GM23338 (cell line): Measurements from ENCODE around the gene SLCO3A1. TPM values are rescaled to one million over a fixed set of nuclear protein-coding genes. Genes with fewer than 3 reads are reported as not detected.

ENCODE experiments used
- ATAC-seq: fragments of 200-7000 bp; cut with Tn5 transposase; 3 replicates; pipeline ENCODE4 v1.9.1; 2020
- DNase-seq: peaks from one replicate; pipeline ENCODE4 v3.0.0-alpha.2; 2015; ENCODE audit warnings: low spot score
- H2AFZ ChIP-seq: fragments of 200-600 bp; sonication (generic); 2 replicates; pipeline ENCODE4 v1.8.0; 2016; ENCODE audit warnings: antibody characterized with exemption, mild to moderate bottlenecking, moderate library complexity
- H3F3A ChIP-seq: fragments of 200-600 bp; sonication (generic); replicated peaks from 2 replicates; pipeline ENCODE4 v1.8.0; 2017; ENCODE audit warnings: antibody characterized with exemption, mixed run types, low read depth
- H3K27ac ChIP-seq: fragments of 200-600 bp; sonication (generic); 2 replicates; pipeline ENCODE4 v1.6.1; 2016; ENCODE audit warnings: low read depth
- H3K27me3 ChIP-seq: fragments of 200-600 bp; sonication (generic); 2 replicates; pipeline ENCODE4 v1.8.0; 2016; ENCODE audit warnings: mild to moderate bottlenecking, mixed run types, moderate library complexity; ENCODE audit not compliant: insufficient read depth
- H3K36me3 ChIP-seq: fragments of 200-600 bp; sonication (generic); 2 replicates; pipeline ENCODE4 v1.8.0; 2016; ENCODE audit warnings: mild to moderate bottlenecking; ENCODE audit not compliant: insufficient read depth
- H3K4me1 ChIP-seq: fragments of 200-600 bp; sonication (generic); 2 replicates; pipeline ENCODE4 v1.8.0; 2016; ENCODE audit warnings: mild to moderate bottlenecking, moderate library complexity; ENCODE audit not compliant: insufficient read depth
- H3K4me2 ChIP-seq: fragments of 200-600 bp; sonication (generic); 2 replicates; pipeline ENCODE4 v1.7.1; 2017; ENCODE audit warnings: mixed run types
- H3K4me3 ChIP-seq: fragments of 200-600 bp; sonication (generic); 2 replicates; pipeline ENCODE4 v1.6.1; 2016; ENCODE audit warnings: mixed run types
- H3K79me2 ChIP-seq: fragments of 200-600 bp; sonication (generic); replicated peaks from 2 replicates; pipeline ENCODE4 v1.8.0; 2017; ENCODE audit warnings: mild to moderate bottlenecking; ENCODE audit not compliant: insufficient read depth
- H3K9me2 ChIP-seq: fragments of 200-600 bp; sonication (generic); 2 replicates; pipeline ENCODE4 v1.8.0; 2017; ENCODE audit not compliant: insufficient read depth
- H4K20me1 ChIP-seq: fragments of 200-600 bp; sonication (generic); replicated peaks from 2 replicates; pipeline ENCODE4 v1.8.0; 2017; ENCODE audit warnings: mild to moderate bottlenecking; ENCODE audit not compliant: insufficient read depth
- H3K27ac Mint-ChIP-seq: 2 replicates; pipeline ENCODE4 v1.8.0; 2020; ENCODE audit warnings: inconsistent platforms, mild to moderate bottlenecking, moderate library complexity, mixed read lengths
- H3K27me3 Mint-ChIP-seq: 3 replicates; pipeline ENCODE4 v1.8.0; 2022; ENCODE audit warnings: low read depth, mild to moderate bottlenecking, moderate library complexity, mixed read lengths, inconsistent platforms; ENCODE audit not compliant: insufficient read depth, poor library complexity
- H3K36me3 Mint-ChIP-seq: 3 replicates; pipeline ENCODE4 v1.8.0; 2021; ENCODE audit warnings: low read depth, mild to moderate bottlenecking, inconsistent platforms, moderate library complexity, mixed read lengths
- H3K4me1 Mint-ChIP-seq: 3 replicates; pipeline ENCODE4 v1.8.0; 2020; ENCODE audit warnings: mild to moderate bottlenecking, inconsistent platforms, mixed read lengths
- H3K4me3 Mint-ChIP-seq: 3 replicates; pipeline ENCODE4 v1.8.0; 2021; ENCODE audit warnings: moderate library complexity, mild to moderate bottlenecking, inconsistent platforms, mixed read lengths
- H3K9me3 Mint-ChIP-seq: 3 replicates; pipeline ENCODE4 v1.8.0; 2020; ENCODE audit warnings: moderate library complexity, mild to moderate bottlenecking, inconsistent platforms, mixed read lengths
- EZH2 ChIP-seq: fragments of 200-600 bp; sonication (generic); IDR thresholded peaks from one replicate; pipeline ENCODE4 v1.8.0; 2017; ENCODE audit warnings: antibody characterized with exemption, mild to moderate bottlenecking, low read depth; ENCODE audit not compliant: unreplicated experiment
- EZH2phosphoT487 ChIP-seq: fragments of 200-600 bp; sonication (generic); IDR thresholded peaks from one replicate; pipeline ENCODE4 v1.8.1; 2018; ENCODE audit warnings: antibody characterized with exemption; ENCODE audit not compliant: unreplicated experiment
- JUNB ChIP-seq: IDR thresholded peaks from one replicate; pipeline ENCODE4 v1.6.1; 2016; ENCODE audit warnings: antibody characterized with exemption; ENCODE audit not compliant: unreplicated experiment
- NANOG ChIP-seq: IDR thresholded peaks from 2 replicates; pipeline ENCODE4 v1.6.1; 2016; ENCODE audit warnings: antibody characterized with exemption, borderline replicate concordance
- POLR2AphosphoS5 ChIP-seq: IDR thresholded peaks from 2 replicates; pipeline ENCODE4 v1.6.1; 2016; ENCODE audit warnings: antibody characterized with exemption, low read depth
- STAT1 ChIP-seq: IDR thresholded peaks from one replicate; pipeline ENCODE4 v1.6.1; 2016; ENCODE audit warnings: antibody characterized with exemption; ENCODE audit not compliant: unreplicated experiment
- ZNF114 ChIP-seq: fragments of 250-450 bp; sonication (Bioruptor Pico); IDR thresholded peaks from 2 replicates; pipeline ENCODE4 v1.5.0; 2020; ENCODE audit warnings: mild to moderate bottlenecking, moderate library complexity
- ZNF331 ChIP-seq: fragments of 250-450 bp; sonication (Bioruptor Pico); IDR thresholded peaks from 2 replicates; pipeline ENCODE4 v1.5.0; 2020; ENCODE audit warnings: low read depth, mild to moderate bottlenecking, moderate library complexity
- polyA plus RNA-seq: library from polyadenylated mRNA; unstranded; fragments of >200 nt; fragmentation: Nextera tagmentation; extraction: Ambion mirVana; gene quantifications from 2 replicates; pipeline ENCODE4 v1.2.1, GENCODE V29; 2016
- total RNA-seq: library from RNA; depleted of rRNA; stranded (reverse); fragments of >200 nt; shearing (Covaris generic); gene quantifications from 2 replicates; pipeline ENCODE4 v1.2.3, GENCODE V29; 2014
- TF ChIP-seq, protein P1 (sequence below): IDR thresholded peaks from 2 replicates; pipeline ENCODE4 v1.6.1; 2016; ENCODE audit warnings: antibody characterized with exemption
- TF ChIP-seq, protein P2 (sequence below), 2 experiments: fragments of 200-600 bp in 1 of 2; sonication (generic) in 1 of 2; conservative IDR thresholded peaks; 2 replicates each; pipeline versions ENCODE4 v1.5.1 to v1.6.1; 2016 to 2017; ENCODE audit warnings: antibody characterized with exemption in 2 of 2, low read depth in 2 of 2, mild to moderate bottlenecking in 2 of 2, moderate library complexity in 1 of 2
- TF ChIP-seq, protein P3 (sequence below): fragments of 250-450 bp; sonication (Bioruptor Pico); IDR thresholded peaks from 2 replicates; pipeline ENCODE4 v1.5.0; 2020; ENCODE audit warnings: mild to moderate bottlenecking, moderate library complexity

Gene SLCO3A1
- total and polyA plus RNA-seq, 2 experiments from 2014 or later: 7.3 to 9.4 TPM

DNA sequence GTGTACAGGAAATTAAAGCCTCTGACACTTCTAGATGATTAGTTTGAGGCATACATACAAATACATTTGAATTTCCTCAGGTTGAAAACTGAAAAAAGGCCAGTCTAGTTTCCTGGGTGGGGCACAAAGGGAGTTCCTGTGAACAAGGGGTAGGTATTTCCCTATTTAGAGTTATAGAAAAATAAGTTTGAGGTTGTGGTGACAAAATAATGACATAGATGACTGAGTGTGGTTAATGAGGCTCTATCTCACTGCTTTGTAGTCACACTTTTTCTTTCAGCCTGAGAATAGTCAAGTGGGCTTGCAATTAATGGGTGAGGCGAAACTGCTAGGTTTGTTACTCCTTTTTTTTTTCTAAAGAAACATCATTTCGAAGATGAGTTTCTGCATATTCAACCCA is 4.3 kb downstream of the SLCO3A1 start:
- ATAC-seq (no peak), DNase-seq (no peak)
- peaks cover 66% of the 10 kb centered on the region for H3K79me2 ChIP-seq
- no peak overlapping the region for H3K4me2 ChIP-seq
- Mint-ChIP-seq H3K27ac (no peak overlapping the region), H3K4me1 (peaks cover 32% of the 10 kb centered on the region), H3K36me3 (no peaks in the 10 kb centered on the region), H3K4me3 (no peak overlapping the region), H3K9me3 (no peaks in the 10 kb centered on the region), H3K27me3 (peaks cover 14% of the 10 kb centered on the region)
- H3F3A ChIP-seq: 0 out of 2 replicates have a peak, but pooled peaks cover 8% of the 10 kb centered on the region
- H3K4me3 ChIP-seq: no peak overlapping the region
- no peaks in the 10 kb centered on the region for H3K36me3 ChIP-seq
- H2AFZ ChIP-seq: no peak overlapping the region
- TF ChIP-seq EZH2: no peak
- no peak for TF ChIP-seq EZH2phosphoT487
- TF ChIP-seq ZNF114 (CRISPR knock-in tag): no peak
- TF ChIP-seq POLR2AphosphoS5: no peak
- TF ChIP-seq NANOG: no peak
- no peak for TF ChIP-seq STAT1
- H3K27ac ChIP-seq: no peak overlapping the region
- H3K4me1 ChIP-seq: peaks cover 26% of the 10 kb centered on the region
- H3K27me3 ChIP-seq: peaks cover 17% of the 10 kb centered on the region
- H3K9me2 ChIP-seq: no peaks in the 10 kb centered on the region
- H4K20me1 ChIP-seq: peaks cover 7% of the 10 kb centered on the region

DNA sequence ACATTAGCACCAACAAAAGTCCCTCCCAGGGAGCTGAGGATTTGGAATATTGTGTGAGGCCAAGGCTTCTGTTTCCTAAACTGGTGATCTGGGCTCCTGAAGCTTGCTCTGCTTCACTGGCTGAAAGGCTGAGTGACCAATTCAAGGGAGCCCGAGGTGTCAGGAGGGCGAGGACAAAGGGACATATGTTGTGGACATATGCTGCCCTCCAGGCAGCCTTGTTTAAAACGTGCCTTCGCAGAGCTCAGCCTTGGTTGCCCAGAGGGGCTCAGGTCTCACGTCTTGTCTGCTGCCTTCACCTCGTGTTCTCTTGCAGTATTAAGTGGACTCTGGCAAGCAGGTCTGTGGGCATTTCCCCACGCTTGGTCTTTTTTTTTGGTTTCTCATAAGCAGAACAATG is 7.0 kb downstream of the SLCO3A1 start:
- Histone ChIP-seq H3K4me1 (peaks cover 18% of the 10 kb centered on the region), H4K20me1 (peaks cover 3% of the 10 kb centered on the region; the same call in 1 of the 2 replicates), H2AFZ (no peak overlapping the region), H3K27ac (no peak overlapping the region), H3K27me3 (peaks cover 3% of the 10 kb centered on the region; the same call in 1 of the 2 replicates), H3F3A (no peaks in the 10 kb centered on the region), H3K4me3 (no peak overlapping the region), H3K4me2 (no peak overlapping the region), H3K9me2 (no peaks in the 10 kb centered on the region), H3K79me2 (peaks cover 83% of the 10 kb centered on the region), H3K36me3 (no peaks in the 10 kb centered on the region)
- no peaks in the 10 kb centered on the region for H3K9me3 Mint-ChIP-seq
- no peak overlapping the region for H3K4me3 Mint-ChIP-seq
- H3K27me3 Mint-ChIP-seq: peaks cover 5% of the 10 kb centered on the region
- no peaks in the 10 kb centered on the region for H3K36me3 Mint-ChIP-seq
- no peak for DNase-seq
- no peak overlapping the region for H3K27ac Mint-ChIP-seq
- TF ChIP-seq, protein P1, sequence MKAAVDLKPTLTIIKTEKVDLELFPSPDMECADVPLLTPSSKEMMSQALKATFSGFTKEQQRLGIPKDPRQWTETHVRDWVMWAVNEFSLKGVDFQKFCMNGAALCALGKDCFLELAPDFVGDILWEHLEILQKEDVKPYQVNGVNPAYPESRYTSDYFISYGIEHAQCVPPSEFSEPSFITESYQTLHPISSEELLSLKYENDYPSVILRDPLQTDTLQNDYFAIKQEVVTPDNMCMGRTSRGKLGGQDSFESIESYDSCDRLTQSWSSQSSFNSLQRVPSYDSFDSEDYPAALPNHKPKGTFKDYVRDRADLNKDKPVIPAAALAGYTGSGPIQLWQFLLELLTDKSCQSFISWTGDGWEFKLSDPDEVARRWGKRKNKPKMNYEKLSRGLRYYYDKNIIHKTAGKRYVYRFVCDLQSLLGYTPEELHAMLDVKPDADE: no peak
- TF ChIP-seq, protein P2, sequence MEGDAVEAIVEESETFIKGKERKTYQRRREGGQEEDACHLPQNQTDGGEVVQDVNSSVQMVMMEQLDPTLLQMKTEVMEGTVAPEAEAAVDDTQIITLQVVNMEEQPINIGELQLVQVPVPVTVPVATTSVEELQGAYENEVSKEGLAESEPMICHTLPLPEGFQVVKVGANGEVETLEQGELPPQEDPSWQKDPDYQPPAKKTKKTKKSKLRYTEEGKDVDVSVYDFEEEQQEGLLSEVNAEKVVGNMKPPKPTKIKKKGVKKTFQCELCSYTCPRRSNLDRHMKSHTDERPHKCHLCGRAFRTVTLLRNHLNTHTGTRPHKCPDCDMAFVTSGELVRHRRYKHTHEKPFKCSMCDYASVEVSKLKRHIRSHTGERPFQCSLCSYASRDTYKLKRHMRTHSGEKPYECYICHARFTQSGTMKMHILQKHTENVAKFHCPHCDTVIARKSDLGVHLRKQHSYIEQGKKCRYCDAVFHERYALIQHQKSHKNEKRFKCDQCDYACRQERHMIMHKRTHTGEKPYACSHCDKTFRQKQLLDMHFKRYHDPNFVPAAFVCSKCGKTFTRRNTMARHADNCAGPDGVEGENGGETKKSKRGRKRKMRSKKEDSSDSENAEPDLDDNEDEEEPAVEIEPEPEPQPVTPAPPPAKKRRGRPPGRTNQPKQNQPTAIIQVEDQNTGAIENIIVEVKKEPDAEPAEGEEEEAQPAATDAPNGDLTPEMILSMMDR (conservative IDR thresholded peaks at IDR 0.05; ENCODE audit: low read depth in 2 of 2): no peak
- no peak for TF ChIP-seq JUNB
- TF ChIP-seq ZNF114 (CRISPR knock-in tag): no peak
- TF ChIP-seq EZH2phosphoT487: no peak
- no peak for TF ChIP-seq POLR2AphosphoS5
- TF ChIP-seq, protein P3, sequence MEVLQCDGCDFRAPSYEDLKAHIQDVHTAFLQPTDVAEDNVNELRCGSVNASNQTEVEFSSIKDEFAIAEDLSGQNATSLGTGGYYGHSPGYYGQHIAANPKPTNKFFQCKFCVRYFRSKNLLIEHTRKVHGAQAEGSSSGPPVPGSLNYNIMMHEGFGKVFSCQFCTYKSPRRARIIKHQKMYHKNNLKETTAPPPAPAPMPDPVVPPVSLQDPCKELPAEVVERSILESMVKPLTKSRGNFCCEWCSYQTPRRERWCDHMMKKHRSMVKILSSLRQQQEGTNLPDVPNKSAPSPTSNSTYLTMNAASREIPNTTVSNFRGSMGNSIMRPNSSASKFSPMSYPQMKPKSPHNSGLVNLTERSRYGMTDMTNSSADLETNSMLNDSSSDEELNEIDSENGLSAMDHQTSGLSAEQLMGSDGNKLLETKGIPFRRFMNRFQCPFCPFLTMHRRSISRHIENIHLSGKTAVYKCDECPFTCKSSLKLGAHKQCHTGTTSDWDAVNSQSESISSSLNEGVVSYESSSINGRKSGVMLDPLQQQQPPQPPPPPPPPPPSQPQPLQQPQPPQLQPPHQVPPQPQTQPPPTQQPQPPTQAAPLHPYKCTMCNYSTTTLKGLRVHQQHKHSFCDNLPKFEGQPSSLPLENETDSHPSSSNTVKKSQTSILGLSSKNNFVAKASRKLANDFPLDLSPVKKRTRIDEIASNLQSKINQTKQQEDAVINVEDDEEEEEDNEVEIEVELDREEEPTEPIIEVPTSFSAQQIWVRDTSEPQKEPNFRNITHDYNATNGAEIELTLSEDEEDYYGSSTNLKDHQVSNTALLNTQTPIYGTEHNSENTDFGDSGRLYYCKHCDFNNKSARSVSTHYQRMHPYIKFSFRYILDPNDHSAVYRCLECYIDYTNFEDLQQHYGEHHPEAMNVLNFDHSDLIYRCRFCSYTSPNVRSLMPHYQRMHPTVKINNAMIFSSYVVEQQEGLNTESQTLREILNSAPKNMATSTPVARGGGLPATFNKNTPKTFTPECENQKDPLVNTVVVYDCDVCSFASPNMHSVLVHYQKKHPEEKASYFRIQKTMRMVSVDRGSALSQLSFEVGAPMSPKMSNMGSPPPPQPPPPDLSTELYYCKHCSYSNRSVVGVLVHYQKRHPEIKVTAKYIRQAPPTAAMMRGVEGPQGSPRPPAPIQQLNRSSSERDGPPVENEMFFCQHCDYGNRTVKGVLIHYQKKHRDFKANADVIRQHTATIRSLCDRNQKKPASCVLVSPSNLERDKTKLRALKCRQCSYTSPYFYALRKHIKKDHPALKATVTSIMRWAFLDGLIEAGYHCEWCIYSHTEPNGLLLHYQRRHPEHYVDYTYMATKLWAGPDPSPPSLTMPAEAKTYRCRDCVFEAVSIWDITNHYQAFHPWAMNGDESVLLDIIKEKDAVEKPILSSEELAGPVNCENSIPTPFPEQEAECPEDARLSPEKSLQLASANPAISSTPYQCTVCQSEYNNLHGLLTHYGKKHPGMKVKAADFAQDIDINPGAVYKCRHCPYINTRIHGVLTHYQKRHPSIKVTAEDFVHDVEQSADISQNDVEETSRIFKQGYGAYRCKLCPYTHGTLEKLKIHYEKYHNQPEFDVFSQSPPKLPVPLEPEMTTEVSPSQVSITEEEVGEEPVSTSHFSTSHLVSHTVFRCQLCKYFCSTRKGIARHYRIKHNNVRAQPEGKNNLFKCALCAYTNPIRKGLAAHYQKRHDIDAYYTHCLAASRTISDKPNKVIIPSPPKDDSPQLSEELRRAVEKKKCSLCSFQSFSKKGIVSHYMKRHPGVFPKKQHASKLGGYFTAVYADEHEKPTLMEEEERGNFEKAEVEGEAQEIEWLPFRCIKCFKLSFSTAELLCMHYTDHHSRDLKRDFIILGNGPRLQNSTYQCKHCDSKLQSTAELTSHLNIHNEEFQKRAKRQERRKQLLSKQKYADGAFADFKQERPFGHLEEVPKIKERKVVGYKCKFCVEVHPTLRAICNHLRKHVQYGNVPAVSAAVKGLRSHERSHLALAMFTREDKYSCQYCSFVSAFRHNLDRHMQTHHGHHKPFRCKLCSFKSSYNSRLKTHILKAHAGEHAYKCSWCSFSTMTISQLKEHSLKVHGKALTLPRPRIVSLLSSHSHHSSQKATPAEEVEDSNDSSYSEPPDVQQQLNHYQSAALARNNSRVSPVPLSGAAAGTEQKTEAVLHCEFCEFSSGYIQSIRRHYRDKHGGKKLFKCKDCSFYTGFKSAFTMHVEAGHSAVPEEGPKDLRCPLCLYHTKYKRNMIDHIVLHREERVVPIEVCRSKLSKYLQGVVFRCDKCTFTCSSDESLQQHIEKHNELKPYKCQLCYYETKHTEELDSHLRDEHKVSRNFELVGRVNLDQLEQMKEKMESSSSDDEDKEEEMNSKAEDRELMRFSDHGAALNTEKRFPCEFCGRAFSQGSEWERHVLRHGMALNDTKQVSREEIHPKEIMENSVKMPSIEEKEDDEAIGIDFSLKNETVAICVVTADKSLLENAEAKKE: no peak
- TF ChIP-seq ZNF331 (CRISPR knock-in tag): no peak
- TF ChIP-seq EZH2: no peak
- TF ChIP-seq NANOG: no peak
- H3K4me1 Mint-ChIP-seq: peaks cover 37% of the 10 kb centered on the region
- ATAC-seq: no peak
